Stimulated activated effector memory CD8-positive, alpha-beta T cell treated with anti-CD3 and anti-CD28 coated beads, Interleukin-12 subunit alpha, Interleukin-12 subunit beta, amount 100 ng/mL, for 72 hours (primary cell): ENCODE measurements around the gene PRKG1.
A peak's percentile ranks its signal among the peaks of the same experiment; 100 is the strongest.
"Not testable (repeated sequence)": the region's sequence is repeated elsewhere in the genome, so short reads cannot be mapped to it uniquely, and the experiment has no call there.

Experiments
- ATAC-seq: fragments of 150-1000 bp; cut with Tn5 transposase; 2 replicates; pipeline ENCODE4 v1.10.0; 2021
- DNase-seq, 2 donors: peaks; one replicate each; pipeline ENCODE4 v3.0.0; 2021 to 2022; ENCODE audit warnings: low spot score in 2 of 2
- H3K27ac Mint-ChIP-seq: one replicate; pipeline ENCODE4 v1.8.0; 2022; ENCODE audit warnings: mild to moderate bottlenecking, mixed read lengths
- H3K36me3 Mint-ChIP-seq: one replicate; pipeline ENCODE4 v1.8.0; 2022; ENCODE audit warnings: mild to moderate bottlenecking, mixed read lengths
- H3K4me1 Mint-ChIP-seq: one replicate; pipeline ENCODE4 v1.8.0; 2022; ENCODE audit warnings: mixed read lengths
- H3K4me3 Mint-ChIP-seq: one replicate; pipeline ENCODE4 v1.8.0; 2022; ENCODE audit warnings: mild to moderate bottlenecking, mixed read lengths
- H3K9me3 Mint-ChIP-seq: one replicate; pipeline ENCODE4 v1.8.0; 2022; ENCODE audit warnings: mixed read lengths

Gene PRKG1

DNA sequence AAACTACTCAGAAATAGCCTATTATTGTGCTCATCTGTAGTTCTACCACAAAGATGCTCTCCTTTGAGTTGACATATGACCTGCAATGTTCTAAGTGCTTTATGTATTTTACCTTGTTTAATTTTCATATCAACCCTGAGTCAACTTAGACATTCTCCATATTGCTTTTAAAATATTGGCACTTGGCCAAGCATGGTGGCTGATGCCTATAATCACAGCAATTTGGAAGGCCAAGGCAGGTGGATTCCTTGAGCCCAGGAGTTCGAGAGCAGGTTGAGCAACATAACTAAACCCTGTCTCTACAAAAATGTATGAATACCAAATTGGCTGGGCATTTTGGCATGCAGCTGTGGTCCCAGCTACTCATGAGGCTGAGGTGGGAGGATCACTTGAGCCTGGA lies 50.6 kb downstream of the PRKG1 start:
- no peaks in the 10 kb centered on the region for H3K36me3 Mint-ChIP-seq
- ATAC-seq (no peak), DNase-seq (peak in 1 of 2 donors; percentile 47)
- H3K9me3 Mint-ChIP-seq = no peaks in the 10 kb centered on the region
- no peak overlapping the region for H3K27ac Mint-ChIP-seq
- no peaks in the 10 kb centered on the region for H3K4me1 Mint-ChIP-seq
- H3K4me3 Mint-ChIP-seq = no peak overlapping the region

DNA sequence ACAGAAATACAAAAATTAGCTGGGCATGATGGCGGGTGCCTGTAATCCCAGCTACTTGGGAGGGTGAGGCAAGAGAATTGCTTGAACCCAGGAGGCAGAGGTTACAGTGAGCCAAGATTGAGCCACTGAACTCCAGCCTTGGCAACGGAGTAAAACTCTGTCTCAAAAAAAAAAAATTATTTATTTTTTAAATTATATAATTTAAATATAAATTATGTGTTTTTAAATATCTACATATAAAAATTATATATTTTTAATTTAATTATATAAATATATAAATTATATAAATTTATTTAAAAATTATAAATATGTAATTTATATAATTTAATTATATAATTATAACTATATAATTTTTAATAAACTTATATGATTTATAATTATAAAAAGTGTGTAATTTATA lies 51.2 kb downstream of the PRKG1 start:
- Mint-ChIP-seq H3K36me3 (no peaks in the 10 kb centered on the region), H3K4me3 (no peak overlapping the region), H3K27ac (no peak overlapping the region), H3K4me1 (no peaks in the 10 kb centered on the region), H3K9me3 (no peaks in the 10 kb centered on the region)
- DNase-seq (no peak), ATAC-seq (no peak)

- H3K4me1 Mint-ChIP-seq = no peaks in the 10 kb centered on the region
- no peaks in the 10 kb centered on the region for H3K36me3 Mint-ChIP-seq
- no peak overlapping the region for H3K4me3 Mint-ChIP-seq
- ATAC-seq = no peak
- H3K9me3 Mint-ChIP-seq = no peaks in the 10 kb centered on the region
- no peak for DNase-seq
- H3K27ac Mint-ChIP-seq = no peak overlapping the region
Observed at GRCh38 chr10:51129946-51130544, 55.8 kb downstream of the PRKG1 start.

GRCh38 chr10:51137756-51138529 lies 63.7 kb downstream of the PRKG1 start:
- ATAC-seq = no peak
- no peak for DNase-seq
- H3K36me3 Mint-ChIP-seq = no peaks in the 10 kb centered on the region

DNA sequence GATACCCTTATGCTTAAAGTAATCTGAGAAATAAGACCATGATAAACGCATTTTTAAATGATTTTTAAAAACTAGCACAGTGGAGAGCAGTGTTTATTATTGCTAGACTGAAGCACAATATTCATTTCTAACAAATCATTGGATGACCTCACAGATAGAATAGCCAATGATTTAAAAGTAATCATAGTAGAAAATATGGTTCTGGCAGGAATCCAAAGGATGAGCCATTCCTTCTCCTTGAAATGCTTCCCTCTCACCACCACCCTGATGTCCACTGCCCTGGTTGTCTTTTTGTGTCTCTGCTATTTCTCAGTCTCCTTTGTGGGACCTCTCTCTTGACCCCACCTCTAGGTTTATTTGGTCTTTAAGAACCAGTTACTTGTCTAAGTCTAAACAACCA lies 64.9 kb downstream of the PRKG1 start:
- no peak for DNase-seq
- H3K9me3 Mint-ChIP-seq = peaks cover 3% of the 10 kb centered on the region
- no peak for ATAC-seq

More at GRCh38 chr10:51137756-51138529, 63.7 kb downstream of the PRKG1 start:
- no peak overlapping the region for H3K27ac Mint-ChIP-seq
- H3K9me3 Mint-ChIP-seq = peaks cover 3% of the 10 kb centered on the region
- no peak overlapping the region for H3K4me3 Mint-ChIP-seq
- no peaks in the 10 kb centered on the region for H3K4me1 Mint-ChIP-seq

GRCh38 chr10:51141010-51141409 lies 66.7 kb downstream of the PRKG1 start:
- Mint-ChIP-seq H3K4me3 (no peak overlapping the region), H3K4me1 (no peaks in the 10 kb centered on the region), H3K36me3 (no peaks in the 10 kb centered on the region), H3K9me3 (peaks cover 3% of the 10 kb centered on the region), H3K27ac (no peak overlapping the region)
- ATAC-seq (no peak), DNase-seq (no peak)

More for the DNA sequence above, 64.9 kb downstream of the PRKG1 start:
- no peak overlapping the region for H3K27ac Mint-ChIP-seq
- no peaks in the 10 kb centered on the region for H3K4me1 Mint-ChIP-seq
- no peak overlapping the region for H3K4me3 Mint-ChIP-seq
- H3K36me3 Mint-ChIP-seq = no peaks in the 10 kb centered on the region

GRCh38 chr10:51144161-51144781 lies 70.0 kb downstream of the PRKG1 start:
- DNase-seq (no peak), ATAC-seq (no peak)
- Mint-ChIP-seq H3K27ac (no peak overlapping the region), H3K4me1 (no peaks in the 10 kb centered on the region), H3K36me3 (no peaks in the 10 kb centered on the region), H3K4me3 (no peak overlapping the region), H3K9me3 (no peaks in the 10 kb centered on the region)

DNA sequence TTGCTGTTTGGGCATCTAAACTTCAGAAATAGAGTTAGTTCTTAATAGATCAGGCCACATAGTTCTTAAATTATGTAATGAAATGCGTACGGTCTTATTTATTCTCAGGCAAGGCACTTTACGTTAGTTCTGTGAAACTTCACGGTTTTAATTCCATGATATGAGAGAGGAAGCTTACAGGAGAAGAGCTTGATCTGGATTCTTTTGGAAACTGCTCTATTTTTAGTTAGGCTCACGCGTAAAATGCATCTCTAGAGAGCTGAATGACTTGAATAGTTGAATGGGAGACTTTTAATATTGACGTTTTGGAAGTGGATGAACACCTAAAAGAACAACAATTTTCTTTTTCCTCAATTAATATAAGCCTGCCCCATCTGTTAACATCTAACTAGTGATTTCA lies 71.1 kb downstream of the PRKG1 start:
- H3K4me3 Mint-ChIP-seq = no peak overlapping the region
- no peaks in the 10 kb centered on the region for H3K4me1 Mint-ChIP-seq
- no peaks in the 10 kb centered on the region for H3K9me3 Mint-ChIP-seq
- H3K36me3 Mint-ChIP-seq = no peaks in the 10 kb centered on the region
- DNase-seq (no peak), ATAC-seq (no peak)
- H3K27ac Mint-ChIP-seq = no peak overlapping the region

GRCh38 chr10:51147644-51148399 lies 73.5 kb downstream of the PRKG1 start:
- Mint-ChIP-seq H3K9me3 (peaks cover 3% of the 10 kb centered on the region), H3K36me3 (no peaks in the 10 kb centered on the region), H3K4me1 (no peaks in the 10 kb centered on the region), H3K4me3 (no peak overlapping the region), H3K27ac (no peak overlapping the region)
- ATAC-seq (no peak), DNase-seq (no peak)

DNA sequence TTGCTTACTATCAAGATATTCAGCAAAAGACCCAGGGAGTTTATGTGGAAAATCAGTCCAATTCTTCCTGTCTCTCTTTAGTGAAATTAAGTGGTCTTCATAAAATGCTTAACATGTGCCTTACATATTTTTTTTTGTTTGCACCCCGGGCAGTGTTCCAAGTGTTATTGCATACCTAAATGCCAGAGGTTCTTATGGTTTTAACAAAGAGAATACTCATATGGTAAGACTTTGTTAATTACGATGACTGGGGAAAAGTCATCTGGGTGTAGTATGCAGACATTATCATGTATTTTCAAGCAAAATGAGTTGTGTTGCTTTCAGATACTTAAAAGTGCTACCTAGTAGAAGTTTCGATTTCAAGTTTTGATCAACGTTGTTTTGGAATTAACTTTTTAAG lies 82.6 kb downstream of the PRKG1 start:
- Mint-ChIP-seq H3K36me3 (no peaks in the 10 kb centered on the region), H3K4me1 (no peaks in the 10 kb centered on the region), H3K27ac (no peak overlapping the region), H3K9me3 (peaks cover 3% of the 10 kb centered on the region), H3K4me3 (no peak overlapping the region)
- no peak for DNase-seq
- no peak for ATAC-seq

GRCh38 chr10:51158832-51159231 lies 84.5 kb downstream of the PRKG1 start:
- no peak overlapping the region for H3K4me3 Mint-ChIP-seq
- ATAC-seq = no peak
- no peaks in the 10 kb centered on the region for H3K36me3 Mint-ChIP-seq
- H3K4me1 Mint-ChIP-seq = no peaks in the 10 kb centered on the region
- DNase-seq = no peak
- H3K27ac Mint-ChIP-seq = no peak overlapping the region
- H3K9me3 Mint-ChIP-seq = no peaks in the 10 kb centered on the region

- Mint-ChIP-seq H3K27ac (no peak overlapping the region), H3K4me3 (no peak overlapping the region), H3K4me1 (no peaks in the 10 kb centered on the region), H3K9me3 (no peaks in the 10 kb centered on the region), H3K36me3 (no peaks in the 10 kb centered on the region)
- DNase-seq (no peak), ATAC-seq (no peak)
Observed at GRCh38 chr10:51159841-51160240, 85.6 kb downstream of the PRKG1 start.

- no peak for ATAC-seq
- DNase-seq = no peak
- no peaks in the 10 kb centered on the region for H3K4me1 Mint-ChIP-seq
- no peak overlapping the region for H3K4me3 Mint-ChIP-seq
- H3K27ac Mint-ChIP-seq = no peak overlapping the region
- no peaks in the 10 kb centered on the region for H3K36me3 Mint-ChIP-seq
- no peaks in the 10 kb centered on the region for H3K9me3 Mint-ChIP-seq
Observed at GRCh38 chr10:51162002-51162401, 87.7 kb downstream of the PRKG1 start.

GRCh38 chr10:51163380-51164049 lies 89.2 kb downstream of the PRKG1 start:
- H3K36me3 Mint-ChIP-seq, ATAC-seq, H3K4me3 Mint-ChIP-seq, DNase-seq, H3K9me3 Mint-ChIP-seq, H3K4me1 Mint-ChIP-seq, H3K27ac Mint-ChIP-seq: not testable (repeated sequence)
